GM19035 (cell line): Measurements from ENCODE around the gene ARL6IP5.

ENCODE experiments used
- ATAC-seq: cut with Tn5 transposase; IDR thresholded peaks from one replicate; pipeline ENCODE4 v1.9.1; 2021; ENCODE audit not compliant: unreplicated experiment

Gene ARL6IP5

GRCh38 chr3:69116162-69116561, 31.4 kb downstream of the ARL6IP5 start:
- no peak for ATAC-seq

GRCh38 chr3:69116897-69117296, 32.2 kb downstream of the ARL6IP5 start:
- ATAC-seq: no peak

DNA sequence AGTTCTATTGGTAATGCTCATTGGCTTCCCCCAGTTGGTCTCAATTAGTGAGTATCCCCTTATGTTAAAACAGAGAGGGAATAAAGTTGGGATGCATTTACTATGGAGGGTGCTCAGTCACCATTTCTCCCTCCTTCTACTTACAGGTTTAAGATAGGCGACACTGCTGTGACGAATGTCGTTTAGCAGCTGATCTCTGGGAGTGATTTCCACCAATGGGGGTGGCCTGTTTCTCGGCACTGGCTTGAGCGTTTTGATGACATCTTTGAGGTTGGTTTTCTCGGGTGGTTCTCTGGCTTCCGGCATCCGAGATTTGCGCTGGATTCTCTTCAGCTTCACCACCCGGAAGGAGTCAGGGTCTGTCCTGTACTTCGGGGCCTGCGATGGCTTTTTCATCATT, 33.8 kb downstream of the ARL6IP5 start:
- ATAC-seq: no peak

DNA sequence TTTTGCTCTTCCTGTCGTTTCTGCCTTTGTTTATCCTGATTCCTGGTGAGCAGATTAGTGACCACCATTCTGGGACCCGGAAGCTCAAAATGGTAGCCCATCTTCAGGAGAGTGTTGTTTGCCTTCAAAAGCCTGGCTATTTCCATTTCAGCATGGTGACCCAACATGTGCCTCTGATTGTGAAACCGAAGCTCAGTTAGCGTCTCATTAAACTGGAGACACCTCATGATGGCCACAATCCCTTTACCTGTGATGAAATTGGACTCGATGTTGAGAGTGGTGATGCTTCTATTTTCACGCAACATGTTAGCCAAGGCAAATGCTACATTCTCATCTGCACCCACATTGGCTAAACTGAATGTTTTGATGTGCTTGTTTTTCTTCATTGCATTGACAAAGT, 34.4 kb downstream of the ARL6IP5 start:
- no peak for ATAC-seq

GRCh38 chr3:69119681-69120080, 34.9 kb downstream of the ARL6IP5 start:
- no peak for ATAC-seq

DNA sequence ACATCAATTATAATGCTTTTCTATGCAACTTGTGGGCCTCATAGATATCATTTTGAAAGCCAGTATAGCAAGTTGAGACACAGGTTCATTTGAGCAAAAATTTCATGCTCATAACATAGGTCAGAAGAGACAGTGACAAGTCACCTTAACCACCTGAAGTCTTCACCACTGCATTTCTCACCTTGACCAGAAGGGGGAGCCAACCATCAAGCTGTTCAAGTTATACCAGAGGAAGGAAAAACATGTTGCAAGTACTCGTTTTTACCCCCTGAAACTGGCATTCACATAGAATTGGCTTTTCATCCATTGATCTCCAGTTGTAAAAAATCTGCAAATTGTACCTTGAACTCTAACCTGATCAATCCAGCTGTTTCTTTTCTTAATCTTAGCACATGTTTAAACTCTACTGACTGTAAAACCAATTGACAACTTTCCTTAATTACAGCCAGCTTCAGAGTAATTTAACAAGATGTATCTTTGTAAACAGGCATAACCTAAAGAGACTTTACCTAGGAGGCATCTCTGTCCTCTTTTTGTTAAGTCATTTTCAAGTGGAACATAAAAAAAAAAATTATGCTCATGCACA, 36.2 kb downstream of the ARL6IP5 start:
- ATAC-seq: peak; percentile 89

GRCh38 chr3:69121513-69121912, 36.8 kb downstream of the ARL6IP5 start:
- no peak for ATAC-seq

DNA sequence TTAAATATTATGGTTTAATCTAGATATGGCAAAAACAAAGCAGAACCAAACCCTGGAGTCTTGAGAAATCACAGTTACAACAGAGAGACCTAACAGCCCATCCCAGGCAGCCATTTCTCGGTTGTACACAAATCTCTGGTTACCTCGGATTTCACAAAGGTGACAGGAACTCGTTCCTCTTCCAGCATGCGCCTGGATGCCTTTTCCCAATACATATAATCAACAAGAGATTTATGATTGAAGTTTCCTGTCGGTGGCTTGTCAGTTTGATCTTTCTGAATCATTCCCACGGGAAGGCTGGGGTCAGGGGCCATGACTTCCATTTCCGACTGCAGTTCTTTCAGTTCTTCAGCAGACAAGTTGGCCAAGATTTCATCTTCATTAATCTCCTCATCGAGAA, 37.2 kb downstream of the ARL6IP5 start:
- ATAC-seq: no peak

DNA sequence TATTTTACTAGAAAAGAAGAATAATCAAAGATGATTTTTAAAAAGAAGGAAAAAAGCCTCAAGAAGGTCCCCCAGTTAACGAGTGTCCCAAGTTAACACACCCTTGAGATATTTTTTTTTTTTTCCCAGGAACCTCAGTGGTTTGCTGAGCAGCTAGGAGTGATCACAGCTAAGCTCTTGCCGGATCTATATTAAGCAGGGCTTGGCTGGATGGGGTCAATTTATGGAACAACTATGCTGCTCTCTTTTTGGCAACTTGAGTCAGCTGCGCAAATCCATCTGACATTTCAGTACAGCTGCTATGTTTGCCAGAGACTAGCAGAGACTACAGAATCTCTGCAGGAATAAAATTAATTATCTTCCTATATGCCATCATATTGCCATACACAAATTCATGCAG, 37.7 kb downstream of the ARL6IP5 start, which contains the start of gene LMOD3:
Gene LMOD3, minus strand, starts transcription at position 193 of the 400 bp plus-strand sequence. CDS start 209 bp downstream, outside the sequence.
- ATAC-seq: no peak

DNA sequence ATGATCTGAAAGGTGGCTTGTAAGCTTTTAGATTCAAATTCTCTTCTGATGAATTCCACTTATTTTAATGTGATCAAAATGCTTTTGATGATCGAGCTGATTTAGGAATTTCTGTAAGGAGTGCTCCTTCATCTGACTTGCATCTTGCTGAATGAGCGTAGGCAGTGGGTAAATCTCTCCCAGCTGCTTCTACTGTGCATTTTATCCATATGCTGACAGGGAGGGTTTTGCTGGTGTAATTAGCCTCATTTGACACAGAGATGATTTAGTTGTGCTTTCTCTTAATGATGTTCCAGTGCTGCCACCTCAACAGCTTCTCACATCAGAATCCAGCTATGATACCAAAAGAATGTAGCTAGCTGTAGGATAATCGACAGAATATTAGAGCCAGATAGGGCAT, 41.5 kb downstream of the ARL6IP5 start:
- no peak for ATAC-seq

GRCh38 chr3:69126999-69127398, 42.3 kb downstream of the ARL6IP5 start:
- no peak for ATAC-seq

DNA sequence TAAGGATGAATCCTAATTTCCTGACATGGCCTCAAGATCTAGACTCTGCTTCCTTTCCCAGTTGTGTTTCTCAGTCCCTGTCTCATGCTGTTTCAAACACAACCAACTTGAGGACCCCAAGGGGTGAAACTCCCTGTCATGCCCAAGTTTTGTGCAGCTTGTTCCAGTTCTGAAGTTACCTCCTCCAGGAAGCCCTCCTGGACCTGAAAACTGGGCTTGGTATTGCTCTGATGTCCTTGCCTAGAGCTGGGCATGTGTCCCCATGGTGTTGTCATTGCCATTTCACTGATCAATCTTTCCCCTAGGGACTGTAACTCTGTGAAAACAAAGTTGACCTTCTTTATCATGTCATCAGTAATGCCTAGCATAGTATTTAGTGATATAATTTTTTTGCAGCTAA, 43.8 kb downstream of the ARL6IP5 start:
- ATAC-seq: no peak

DNA sequence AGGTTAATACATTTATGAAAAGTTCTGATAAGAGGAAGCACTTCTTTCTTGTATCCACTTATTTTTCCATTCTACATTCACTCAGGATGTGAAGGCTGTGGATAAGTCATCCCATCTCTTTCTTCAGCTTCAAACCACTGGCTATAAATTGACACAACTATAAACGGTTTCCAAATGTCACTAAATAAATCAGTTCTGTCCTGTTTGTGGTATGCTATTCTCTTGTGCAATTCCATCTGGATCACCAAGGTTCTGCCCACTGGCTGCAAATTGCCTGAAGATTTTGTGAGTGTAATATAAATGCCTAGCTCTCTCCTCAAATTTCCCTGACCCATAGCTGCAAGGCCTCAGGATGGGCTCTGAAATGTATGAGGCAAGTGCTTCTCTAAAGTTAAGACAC, 44.8 kb downstream of the ARL6IP5 start:
- ATAC-seq: no peak

- peak; percentile 91 for ATAC-seq
These were observed 46.0 kb downstream of the ARL6IP5 start for GRCh38 chr3:69130689-69131088.

- no peak for ATAC-seq
These were observed 52.3 kb downstream of the ARL6IP5 start for GRCh38 chr3:69137005-69137404.

- ATAC-seq: no peak
These were observed 52.7 kb downstream of the ARL6IP5 start for GRCh38 chr3:69137412-69137811.

- ATAC-seq: no peak
These were observed 56.6 kb downstream of the ARL6IP5 start for GRCh38 chr3:69141313-69141712.

- ATAC-seq: no peak
These were observed 57.4 kb downstream of the ARL6IP5 start for GRCh38 chr3:69142090-69142489.

GRCh38 chr3:69142797-69143454, 58.2 kb downstream of the ARL6IP5 start:
- no peak for ATAC-seq

DNA sequence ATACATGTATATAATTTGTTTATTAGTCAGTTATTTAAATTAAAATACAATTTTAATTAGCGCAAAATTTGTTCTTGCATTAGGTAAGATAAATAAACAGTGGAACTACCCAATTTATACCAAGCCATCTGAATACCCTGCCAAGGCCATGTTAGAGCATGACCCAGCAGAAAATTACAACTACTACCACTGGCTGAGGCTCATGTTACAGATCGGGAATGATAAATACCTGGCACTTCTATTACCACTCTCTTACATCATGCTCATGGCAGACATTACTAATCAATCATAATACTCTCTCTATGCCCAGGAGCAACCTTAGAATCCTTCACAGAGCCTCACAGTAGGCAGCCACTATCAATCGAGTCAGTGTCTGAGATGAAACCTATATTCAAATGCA, 58.9 kb downstream of the ARL6IP5 start:
- ATAC-seq: no peak

DNA sequence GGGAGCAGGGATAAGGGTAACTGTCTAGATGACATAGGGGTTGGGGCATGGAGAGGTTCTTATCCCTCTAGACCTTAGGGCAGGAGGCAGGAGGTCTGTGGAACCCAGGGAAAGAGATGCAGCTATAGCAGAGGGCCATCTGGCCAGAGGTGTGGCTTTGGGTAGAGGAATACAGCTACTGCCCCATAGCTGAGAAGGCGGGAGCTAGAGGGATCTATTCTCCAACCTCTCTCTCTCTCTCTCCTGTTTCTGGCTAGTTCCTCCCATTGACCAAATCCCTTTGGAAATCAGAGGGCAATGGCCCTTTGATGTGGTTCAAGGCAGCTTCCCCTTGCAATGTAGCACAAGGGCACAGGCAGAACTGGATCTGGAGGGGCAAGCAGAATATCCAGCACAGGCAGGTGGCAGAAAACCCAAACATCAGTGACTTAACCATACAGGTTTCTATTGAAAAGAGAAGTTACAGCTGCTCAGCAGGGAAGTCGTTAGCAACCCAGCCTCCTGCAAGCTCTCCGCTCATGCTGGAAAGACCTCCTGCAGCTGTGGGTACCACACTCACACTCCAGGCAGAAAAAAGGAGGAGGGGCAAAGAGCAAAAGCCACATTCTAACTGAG, 60.0 kb downstream of the ARL6IP5 start:
- no peak for ATAC-seq

DNA sequence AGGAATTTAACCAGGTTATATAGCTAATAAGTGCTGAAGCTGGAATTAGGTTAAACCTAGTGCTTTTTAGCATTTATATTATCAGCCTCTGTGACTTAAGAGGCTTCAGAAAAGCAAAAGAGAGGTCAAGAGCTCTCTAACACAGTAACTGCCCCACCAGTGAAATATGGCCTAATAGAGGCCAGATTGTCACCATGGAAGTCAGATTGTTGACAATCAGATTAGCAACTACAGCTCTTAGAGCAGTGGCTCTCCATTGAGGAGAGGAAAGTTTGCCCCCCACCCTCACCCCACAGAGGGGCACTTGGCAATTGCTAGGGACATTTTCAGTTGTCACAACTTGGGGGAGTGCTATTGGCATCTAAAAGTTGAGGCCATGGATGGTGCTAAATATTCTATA, 61.0 kb downstream of the ARL6IP5 start:
- no peak for ATAC-seq
